A549 (cell line): ENCODE measurements around the gene POP5. TPM values are rescaled to one million over a fixed set of nuclear protein-coding genes. Genes with fewer than 3 reads are reported as not detected.

Experiments
- ATAC-seq, 2 experiments: fragments of 200-7000 bp in 1 of 2; fragments of >200 bp in 1 of 2; cut with Nextera tagmentation in 1 of 2; cut with Tn5 transposase in 1 of 2; 3 replicates each; pipeline versions ENCODE4 v1.8.0 to v1.9.1; 2018 to 2020; ENCODE audit warnings: mild to moderate bottlenecking in 1 of 2, moderate library complexity in 1 of 2
- CTCF ChIA-PET: fragments of 300-600 bp; sonication (Branson Sonifier 250); formaldehyde crosslinking; extraction: SDS; loops from one replicate; lab custom pipeline; 2021; ENCODE audit warnings: antibody characterized with exemption, inconsistent platforms; lab: Yijun Ruan, JAX
- POLR2A ChIA-PET: fragments of 350-600 bp; formaldehyde crosslinking; extraction: SDS; loops from one replicate; lab custom pipeline; 2021; ENCODE audit warnings: antibody characterized with exemption, inconsistent platforms; lab: Yijun Ruan, JAX
- DNase-seq, 2 experiments: peaks; one replicate each; pipeline versions ENCODE4 v3.0.0 to v3.0.0-alpha.2; 2011 to 2016; ENCODE audit warnings: low read depth in 1 of 2, low spot score in 1 of 2
- FAIRE-seq: peaks from 2 replicates; lab custom pipeline; 2011; peaks lifted over from hg19 to GRCh38; lab: Jason Lieb, UNC
- H3K27ac ChIP-seq, 2 experiments: fragments of >200 bp; sonication (Bioruptor Twin); formaldehyde crosslinking; 3 replicates each; pipeline ENCODE4 v1.5.1; 2016 to 2017
- H3K4me1 ChIP-seq: fragments of >200 bp; sonication (Bioruptor Twin); formaldehyde crosslinking; 3 replicates; pipeline ENCODE4 v1.6.1; 2016
- H3K4me2 ChIP-seq: fragments of >200 bp; sonication (Bioruptor Twin); formaldehyde crosslinking; 3 replicates; pipeline ENCODE4 v1.6.1; 2016
- H3K4me3 ChIP-seq: fragments of >200 bp; sonication (Bioruptor Twin); formaldehyde crosslinking; 3 replicates; pipeline ENCODE4 v1.5.1; 2016
- H3K9me3 ChIP-seq: fragments of >200 bp; sonication (Bioruptor Twin); formaldehyde crosslinking; 3 replicates; pipeline ENCODE4 v1.6.1; 2016
- CBX8 ChIP-seq: fragments of 200-600 bp; sonication (generic); IDR thresholded peaks from 2 replicates; pipeline ENCODE4 v1.6.1; 2016
- ELK1 ChIP-seq: fragments of 150-350 bp; IDR thresholded peaks from 2 replicates; pipeline ENCODE4 v1.6.1; 2014; ENCODE audit warnings: low read depth, mild to moderate bottlenecking, low read length
- FOSL2 ChIP-seq, 2 experiments: fragments of 450-650 bp in 1 of 2; fragments of >200 bp in 1 of 2; sonication (Bioruptor Twin) in 1 of 2; formaldehyde crosslinking; IDR thresholded peaks; 2 replicates each; pipeline versions ENCODE4 v1.5.0 to v1.6.1; 2016 to 2020; ENCODE audit warnings: mild to moderate bottlenecking in 1 of 2, moderate library complexity in 1 of 2
- HMGXB4 ChIP-seq: fragments of 250-450 bp; sonication (Bioruptor Pico); IDR thresholded peaks from 2 replicates; pipeline ENCODE4 v1.5.0; 2021; ENCODE audit warnings: mild to moderate bottlenecking, moderate library complexity, borderline replicate concordance
- JUN ChIP-seq, 2 experiments: fragments of >200 bp; sonication (Bioruptor Twin); formaldehyde crosslinking; IDR thresholded peaks; 2 replicates in 1 of 2; 3 replicates in 1 of 2; pipeline ENCODE4 v1.6.1; 2016 to 2017
- KDM5A ChIP-seq: fragments of 200-600 bp; sonication (generic); IDR thresholded peaks from 2 replicates; pipeline ENCODE4 v1.6.1; 2016; ENCODE audit warnings: antibody characterized with exemption, mild to moderate bottlenecking
- NFE2L2 ChIP-seq: fragments of 150-350 bp; conservative IDR thresholded peaks from 2 replicates; pipeline ENCODE4 v1.6.1; 2014; ENCODE audit warnings: low read length
- PHF8 ChIP-seq: fragments of 200-600 bp; sonication (generic); IDR thresholded peaks from 2 replicates; pipeline ENCODE4 v1.6.1; 2016; ENCODE audit warnings: low read depth, mild to moderate bottlenecking, antibody characterized with exemption, moderate library complexity, borderline replicate concordance
- POLR2A ChIP-seq: IDR thresholded peaks from 2 replicates; pipeline ENCODE4 v1.6.1; 2012; ENCODE audit warnings: mild to moderate bottlenecking, low read length
- SREBF2 ChIP-seq: fragments of 450-650 bp; IDR thresholded peaks from 2 replicates; pipeline ENCODE4 v1.6.1; 2014; ENCODE audit warnings: mild to moderate bottlenecking, moderate library complexity
- WGBS: methylation state at CpG from one replicate; pipeline ENCODE4 v1.1.6; 2017; ENCODE audit errors: missing lambda C conversion rate; 5-methylcytosine and 5-hydroxymethylcytosine counted together
- polyA plus RNA-seq, 4 experiments: library from polyadenylated mRNA; depleted of rRNA in 3 of 4; stranded (reverse); fragments of >200 nt; fragmentation: RNase III in 1 of 4; extraction: RNeasy Plus Mini Kit Qiagen cat#74134 plus additional on column Dnase treatment in 1 of 4; gene quantifications; 2 replicates in 3 of 4; 3 replicates in 1 of 4; pipeline ENCODE4 v1.2.3, GENCODE V29; 2011 to 2017
- TF ChIP-seq, protein P1 (sequence below): IDR thresholded peaks from 2 replicates; pipeline ENCODE4 v1.6.1; 2012
- TF ChIP-seq, protein P2 (sequence below): IDR thresholded peaks from 2 replicates; pipeline ENCODE4 v1.6.1; 2012; ENCODE audit warnings: low read depth, borderline replicate concordance
- TF ChIP-seq, protein P3 (sequence below): fragments of >200 bp; sonication (Bioruptor Twin); formaldehyde crosslinking; IDR thresholded peaks from 3 replicates; pipeline ENCODE4 v1.6.1; 2016
- TF ChIP-seq, protein P4 (sequence below): fragments of 450-650 bp; IDR thresholded peaks from 2 replicates; pipeline ENCODE4 v1.6.1; 2014; ENCODE audit warnings: antibody characterized with exemption

The POP5 gene
- polyA plus RNA-seq, 2 of the 4 experiments (the other 2 are of a cell fraction): 82.4 to 111 TPM

DNA sequence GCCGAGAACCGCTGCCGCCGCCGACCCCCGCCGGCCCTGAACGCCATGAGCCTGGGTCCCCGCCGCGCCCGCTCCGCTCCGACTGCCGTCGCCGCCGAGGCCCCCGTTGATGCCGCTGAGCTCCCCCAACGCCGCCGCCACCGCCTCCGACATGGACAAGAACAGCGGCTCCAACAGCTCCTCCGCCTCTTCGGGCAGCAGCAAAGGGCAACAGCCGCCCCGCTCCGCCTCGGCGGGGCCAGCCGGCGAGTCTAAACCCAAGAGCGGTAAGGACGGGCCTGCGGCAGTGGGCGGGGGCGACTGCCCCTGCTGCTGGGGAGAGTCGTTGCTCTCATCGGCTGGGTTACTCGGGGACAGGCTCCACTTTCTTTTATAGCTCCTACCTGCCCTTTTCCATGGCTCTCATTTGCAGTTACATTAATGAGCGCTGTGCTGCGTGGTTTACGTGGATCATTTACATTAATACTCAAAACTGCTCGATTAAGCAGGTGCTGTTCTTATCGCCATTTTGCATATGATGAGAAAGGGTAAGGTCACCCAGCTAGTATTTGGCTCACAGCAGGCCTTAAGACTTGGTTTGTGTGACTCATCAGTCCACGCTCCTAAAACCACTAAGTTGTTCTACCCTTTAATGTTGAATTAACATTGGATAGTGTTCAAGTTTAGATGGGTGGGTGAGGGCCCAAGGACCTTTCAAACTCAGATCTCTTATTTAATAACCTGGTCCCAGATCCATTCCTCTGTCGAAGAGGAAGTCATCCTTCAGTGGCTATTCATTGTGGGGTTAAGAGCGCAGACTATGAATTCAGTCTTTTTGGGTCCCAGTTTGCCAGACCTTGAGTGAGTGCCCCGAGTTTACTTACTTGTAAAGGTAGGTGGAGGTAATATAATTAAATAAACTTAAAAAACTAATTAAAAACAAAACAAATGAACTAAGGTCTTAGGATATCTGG lies 46.2 kb downstream of the POP5 start:
- FAIRE-seq (no peak), DNase-seq (peak; percentile 51 to 64), ATAC-seq (peak; percentile 70 to 79)
- 6% methylated on average over 27 of the region's 52 CpGs for whole genome bisulfite sequencing
- ChIA-PET CTCF (interaction anchor here (0.6 to 0.8 kb wide), 3 partner anchors 37 to 374 kb away, joined by 4 to 5 read pairs (median 5); no protein-coding TSS in a partner anchor), POLR2A (interaction anchor here (0.9 kb wide), 1 partner anchor 25 kb away, joined by 3 read pairs; no protein-coding TSS in a partner anchor)
- Histone ChIP-seq H3K4me2 (peak overlapping the region; percentile 98), H3K4me3 (peak overlapping the region; percentile 59), H3K27ac (peak overlapping the region; percentile 77 to 97), H3K4me1 (peaks cover 47% of the 10 kb centered on the region), H3K9me3 (no peaks in the 10 kb centered on the region)
- TF ChIP-seq PHF8 (peak; percentile 7; the same call in 1 of the 2 replicates), FOSL2 (IDR thresholded peaks at IDR 0.05) (no peak), FOSL2 (CRISPR knock-in tag; IDR thresholded peaks at IDR 0.05) (peak; percentile 82), KDM5A (0 out of 2 replicates have a peak, but pooled peaks have one; percentile 42), JUN (IDR thresholded peaks at IDR 0.05) (no peak), ELK1 (no peak), NFE2L2 (no peak)
- TF ChIP-seq, protein P1, sequence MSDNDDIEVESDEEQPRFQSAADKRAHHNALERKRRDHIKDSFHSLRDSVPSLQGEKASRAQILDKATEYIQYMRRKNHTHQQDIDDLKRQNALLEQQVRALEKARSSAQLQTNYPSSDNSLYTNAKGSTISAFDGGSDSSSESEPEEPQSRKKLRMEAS: 0 out of 2 replicates have a peak, but pooled peaks have one; percentile 6

DNA sequence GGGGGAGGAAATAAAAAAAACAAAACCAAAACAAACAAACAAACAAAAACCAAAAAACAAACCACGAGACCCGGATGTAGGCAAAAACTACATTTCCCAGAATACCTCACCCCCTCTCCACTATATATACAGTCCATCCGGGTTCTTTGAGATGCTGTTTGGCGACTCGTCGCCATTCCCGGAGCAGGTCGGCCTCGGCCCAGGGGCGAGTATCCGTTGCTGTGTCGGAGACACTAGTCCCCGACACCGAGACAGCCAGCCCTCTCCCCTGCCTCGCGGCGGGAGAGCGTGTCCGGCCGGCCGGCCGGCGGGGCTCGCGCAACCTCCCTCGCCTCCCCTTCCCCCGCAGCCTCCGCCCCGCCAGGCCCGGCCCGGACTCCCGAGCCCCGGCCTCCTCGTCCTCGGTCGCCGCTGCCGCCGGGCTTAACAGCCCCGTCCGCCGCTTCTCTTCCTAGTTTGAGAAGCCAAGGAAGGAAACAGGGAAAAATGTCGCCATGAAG lies 46.9 kb downstream of the POP5 start, which contains the start of gene RNF10:
TSS of gene RNF10 (plus strand) at position 154 of the 500 bp plus-strand sequence. CDS start 456 bp downstream, outside the sequence.
- WGBS: 0% methylated on average over 16 of the region's 43 CpGs
- ATAC-seq: peak; percentile 85 to 89
- peak; percentile 94 to 96 for DNase-seq

More for the DNA sequence above, 46.9 kb downstream of the POP5 start, which contains the start of gene RNF10:
- H3K9me3 ChIP-seq: no peaks in the 10 kb centered on the region
- ChIA-PET CTCF (interaction anchor here (0.6 to 0.8 kb wide), 2 partner anchors 38 to 375 kb away, joined by 4 to 5 read pairs; no protein-coding TSS in a partner anchor), POLR2A (interaction anchor here (0.9 kb wide), 1 partner anchor 26 kb away, joined by 3 read pairs; no protein-coding TSS in a partner anchor)
- peak within 1 kb of the TSS; percentile 77 to 97 for H3K27ac ChIP-seq
- H3K4me1 ChIP-seq: peaks cover 45% of the 10 kb centered on the region
- no peak for FAIRE-seq
- peak within 1 kb of the TSS; percentile 59 for H3K4me3 ChIP-seq
- TF ChIP-seq, protein P2, sequence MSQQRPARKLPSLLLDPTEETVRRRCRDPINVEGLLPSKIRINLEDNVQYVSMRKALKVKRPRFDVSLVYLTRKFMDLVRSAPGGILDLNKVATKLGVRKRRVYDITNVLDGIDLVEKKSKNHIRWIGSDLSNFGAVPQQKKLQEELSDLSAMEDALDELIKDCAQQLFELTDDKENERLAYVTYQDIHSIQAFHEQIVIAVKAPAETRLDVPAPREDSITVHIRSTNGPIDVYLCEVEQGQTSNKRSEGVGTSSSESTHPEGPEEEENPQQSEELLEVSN: no peak
- TF ChIP-seq, protein P3, sequence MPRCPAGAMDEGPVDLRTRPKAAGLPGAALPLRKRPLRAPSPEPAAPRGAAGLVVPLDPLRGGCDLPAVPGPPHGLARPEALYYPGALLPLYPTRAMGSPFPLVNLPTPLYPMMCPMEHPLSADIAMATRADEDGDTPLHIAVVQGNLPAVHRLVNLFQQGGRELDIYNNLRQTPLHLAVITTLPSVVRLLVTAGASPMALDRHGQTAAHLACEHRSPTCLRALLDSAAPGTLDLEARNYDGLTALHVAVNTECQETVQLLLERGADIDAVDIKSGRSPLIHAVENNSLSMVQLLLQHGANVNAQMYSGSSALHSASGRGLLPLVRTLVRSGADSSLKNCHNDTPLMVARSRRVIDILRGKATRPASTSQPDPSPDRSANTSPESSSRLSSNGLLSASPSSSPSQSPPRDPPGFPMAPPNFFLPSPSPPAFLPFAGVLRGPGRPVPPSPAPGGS: peak; percentile 92
- TF ChIP-seq PHF8 (peak; percentile 91), JUN (IDR thresholded peaks at IDR 0.05) (peak; percentile 81 to 89; a peak in 4 of 5 replicates), HMGXB4 (CRISPR knock-in tag) (0 out of 2 replicates have a peak, but pooled peaks have one; percentile 11), POLR2A (peak; percentile 97), CBX8 (no peak), SREBF2 (no peak)
- TF ChIP-seq, protein P1: peak; percentile 11; the same call in 1 of the 2 replicates
- TF ChIP-seq, protein P4, sequence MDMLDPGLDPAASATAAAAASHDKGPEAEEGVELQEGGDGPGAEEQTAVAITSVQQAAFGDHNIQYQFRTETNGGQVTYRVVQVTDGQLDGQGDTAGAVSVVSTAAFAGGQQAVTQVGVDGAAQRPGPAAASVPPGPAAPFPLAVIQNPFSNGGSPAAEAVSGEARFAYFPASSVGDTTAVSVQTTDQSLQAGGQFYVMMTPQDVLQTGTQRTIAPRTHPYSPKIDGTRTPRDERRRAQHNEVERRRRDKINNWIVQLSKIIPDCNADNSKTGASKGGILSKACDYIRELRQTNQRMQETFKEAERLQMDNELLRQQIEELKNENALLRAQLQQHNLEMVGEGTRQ: no peak
- peak within 1 kb of the TSS; percentile 98 for H3K4me2 ChIP-seq
